OCI-LY1 (cell line): ENCODE measurements around the gene PGA3.

Experiments used
- EZH2 ChIP-seq: fragments of 200-600 bp; sonication (generic), shearing (Covaris generic); IDR thresholded peaks from 2 replicates; pipeline ENCODE4 v1.8.0; 2017; ENCODE audit warnings: borderline replicate concordance, mixed run types, mild to moderate bottlenecking, antibody characterized with exemption, low read length, moderate library complexity, mixed read lengths
- TF ChIP-seq, protein P1 (sequence below): fragments of 200-600 bp; sonication (generic), shearing (Covaris generic); IDR thresholded peaks from 2 replicates; pipeline ENCODE4 v1.5.1; 2017; ENCODE audit warnings: mild to moderate bottlenecking, antibody characterized with exemption, low read length, moderate library complexity, mixed read lengths

GRCh38 chr11:61194169-61194671 lies 9.1 kb upstream of the PGA3 start:
- TF ChIP-seq, protein P1, sequence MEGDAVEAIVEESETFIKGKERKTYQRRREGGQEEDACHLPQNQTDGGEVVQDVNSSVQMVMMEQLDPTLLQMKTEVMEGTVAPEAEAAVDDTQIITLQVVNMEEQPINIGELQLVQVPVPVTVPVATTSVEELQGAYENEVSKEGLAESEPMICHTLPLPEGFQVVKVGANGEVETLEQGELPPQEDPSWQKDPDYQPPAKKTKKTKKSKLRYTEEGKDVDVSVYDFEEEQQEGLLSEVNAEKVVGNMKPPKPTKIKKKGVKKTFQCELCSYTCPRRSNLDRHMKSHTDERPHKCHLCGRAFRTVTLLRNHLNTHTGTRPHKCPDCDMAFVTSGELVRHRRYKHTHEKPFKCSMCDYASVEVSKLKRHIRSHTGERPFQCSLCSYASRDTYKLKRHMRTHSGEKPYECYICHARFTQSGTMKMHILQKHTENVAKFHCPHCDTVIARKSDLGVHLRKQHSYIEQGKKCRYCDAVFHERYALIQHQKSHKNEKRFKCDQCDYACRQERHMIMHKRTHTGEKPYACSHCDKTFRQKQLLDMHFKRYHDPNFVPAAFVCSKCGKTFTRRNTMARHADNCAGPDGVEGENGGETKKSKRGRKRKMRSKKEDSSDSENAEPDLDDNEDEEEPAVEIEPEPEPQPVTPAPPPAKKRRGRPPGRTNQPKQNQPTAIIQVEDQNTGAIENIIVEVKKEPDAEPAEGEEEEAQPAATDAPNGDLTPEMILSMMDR: no peak
- no peak for TF ChIP-seq EZH2
